Activated CD4-positive, CD25-positive, alpha-beta regulatory T cell treated with anti-CD3 and anti-CD28 coated beads, Interleukin-2, amount 50 U/mL, for 16 hours (primary cell): ENCODE measurements around the gene SPATA2.
"Not testable (repeated sequence)": the region's sequence is repeated elsewhere in the genome, so short reads cannot be mapped to it uniquely, and the experiment has no call there.

ENCODE experiments used
- DNase-seq: peaks from one replicate; pipeline ENCODE4 v3.0.0-alpha.2; 2020; ENCODE audit warnings: low read depth, low spot score

Gene SPATA2

GRCh38 chr20:49915380-49916145, at the start of gene SPATA2:
TSS of gene SPATA2 (minus strand) at chr20:49915529. CDS start at chr20:49908490, 7,039 bp downstream.
- DNase-seq = peak; percentile 88

GRCh38 chr20:49961413-49961812, 46.1 kb upstream of the SPATA2 start:
- DNase-seq = no peak

DNA sequence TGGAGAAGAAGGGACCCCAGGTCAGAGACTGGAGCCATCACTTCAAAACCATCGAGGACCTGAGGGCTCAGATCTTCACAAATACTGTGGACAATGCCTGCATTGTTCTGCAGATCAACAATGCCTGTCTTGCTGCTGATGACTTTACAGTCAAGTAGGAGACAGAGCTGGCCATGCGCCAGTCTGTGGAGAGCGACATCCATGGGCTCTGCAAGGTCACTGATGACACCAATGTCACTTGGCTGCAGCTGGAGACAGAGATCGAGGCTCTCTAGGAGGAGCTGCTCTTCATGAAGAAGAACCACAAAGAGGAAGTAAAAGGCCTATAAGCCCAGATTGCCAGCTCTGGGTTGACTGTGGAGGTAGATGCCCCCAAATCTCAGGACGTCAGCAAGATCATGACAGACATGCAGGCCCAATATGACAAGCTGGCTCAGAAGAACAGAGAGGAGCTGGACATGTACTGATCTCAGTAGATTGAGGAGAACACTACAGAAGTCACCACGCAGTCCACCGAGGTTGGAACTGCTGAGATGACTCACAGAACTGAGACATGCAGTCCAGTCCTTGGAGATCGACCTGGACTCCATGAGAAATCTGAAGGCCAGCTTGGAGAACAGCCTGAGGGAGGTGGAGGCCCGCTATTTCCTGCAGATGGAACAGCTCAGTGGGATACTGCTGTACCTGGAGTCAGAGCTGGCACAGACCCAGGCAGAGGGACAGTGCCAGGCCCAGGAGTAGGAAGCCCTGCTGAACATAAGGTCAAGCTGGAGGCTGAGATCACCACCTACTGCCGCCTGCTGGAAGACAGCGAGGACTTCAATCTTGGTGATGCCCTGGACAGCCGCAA, 42.0 kb upstream of the SPATA2 start:
- not testable (repeated sequence) for DNase-seq

DNA sequence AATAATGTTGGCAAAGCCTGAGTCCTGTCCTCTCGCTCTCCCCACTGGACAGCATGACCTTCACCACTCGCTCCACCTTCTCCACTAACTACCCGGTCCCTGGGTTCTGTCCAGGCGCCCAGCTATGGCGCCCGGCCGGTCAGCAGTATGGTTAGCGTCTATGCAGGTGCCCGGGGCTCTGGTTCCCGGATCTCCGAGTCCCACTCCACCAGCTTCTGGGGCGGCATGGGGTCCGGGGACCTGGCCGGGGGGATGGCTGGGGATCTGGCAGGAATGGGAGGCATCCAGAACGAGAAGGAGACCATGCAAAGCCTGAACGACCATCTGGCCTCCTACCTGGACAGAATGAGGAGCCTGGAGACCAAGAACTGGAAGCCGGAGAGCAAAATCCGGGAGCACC, 41.4 kb upstream of the SPATA2 start:
- no peak for DNase-seq

DNA sequence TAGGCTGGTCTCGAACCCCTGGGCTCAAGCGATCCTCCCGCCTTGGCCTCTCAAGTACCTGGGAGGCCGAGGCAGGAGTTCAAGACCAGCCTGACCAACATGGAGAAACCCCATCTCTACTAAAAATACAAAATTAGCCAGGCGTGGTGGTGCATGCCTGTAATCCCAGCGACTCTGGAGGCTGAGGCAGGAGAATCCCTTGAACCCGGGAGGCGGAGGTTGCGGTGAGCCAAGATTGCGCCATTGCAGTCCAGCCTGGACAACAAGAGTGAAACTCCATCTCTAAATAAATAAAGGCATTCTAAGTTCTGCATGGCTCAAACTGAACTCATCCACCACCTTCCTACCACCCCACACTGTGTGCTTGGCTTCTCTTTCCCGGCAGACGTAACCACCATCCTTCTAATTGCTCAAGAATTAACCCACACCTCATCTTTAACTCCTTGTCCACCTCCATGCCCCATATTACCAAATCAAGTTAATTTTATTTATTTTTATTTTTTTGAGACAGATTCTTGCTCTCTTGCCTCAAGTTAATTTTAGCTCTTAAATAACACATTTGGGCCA, 40.6 kb upstream of the SPATA2 start:
- DNase-seq = not testable (repeated sequence)

DNA sequence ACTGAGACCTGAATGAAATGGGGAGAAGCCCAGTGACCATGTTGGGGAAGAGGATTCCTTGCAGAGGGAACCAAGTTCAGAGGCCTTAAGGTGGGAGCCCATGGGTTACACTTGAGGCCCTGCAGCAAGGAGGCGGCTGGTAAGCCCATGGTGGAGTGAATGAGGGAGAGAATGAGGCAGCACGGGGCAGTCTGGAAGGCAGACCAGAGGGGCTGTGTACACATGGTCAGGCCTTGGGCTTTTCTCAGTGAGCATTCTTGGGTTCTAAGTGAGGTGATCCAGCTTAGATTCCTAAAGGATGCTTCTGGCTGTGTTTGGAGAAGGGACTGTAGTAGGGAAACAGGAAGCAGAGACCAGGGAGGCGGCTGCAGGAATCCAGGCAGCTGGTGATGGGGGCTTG, 39.8 kb upstream of the SPATA2 start:
- DNase-seq = no peak

DNA sequence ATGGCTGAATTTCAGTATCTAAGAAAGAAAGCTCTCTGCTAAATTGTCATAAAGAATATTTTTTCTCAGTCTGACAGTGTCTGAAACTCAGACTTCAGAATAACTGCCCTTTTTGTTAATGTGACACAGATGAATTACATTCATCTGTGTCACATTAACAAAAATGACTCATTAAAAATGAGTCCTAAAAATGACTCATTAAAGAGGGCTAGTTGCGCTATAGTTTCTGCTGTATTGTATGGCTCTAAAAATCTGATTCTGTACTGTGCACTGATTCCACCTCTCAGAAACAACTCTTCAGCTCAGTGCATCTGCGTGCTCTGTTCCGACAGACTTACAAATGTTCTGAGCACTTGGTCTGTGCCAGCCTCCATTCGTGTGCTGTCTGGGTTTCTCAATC, 35.8 kb upstream of the SPATA2 start:
- DNase-seq = no peak

- no peak for DNase-seq
Observed at GRCh38 chr20:49948809-49949507, 33.6 kb upstream of the SPATA2 start.

DNA sequence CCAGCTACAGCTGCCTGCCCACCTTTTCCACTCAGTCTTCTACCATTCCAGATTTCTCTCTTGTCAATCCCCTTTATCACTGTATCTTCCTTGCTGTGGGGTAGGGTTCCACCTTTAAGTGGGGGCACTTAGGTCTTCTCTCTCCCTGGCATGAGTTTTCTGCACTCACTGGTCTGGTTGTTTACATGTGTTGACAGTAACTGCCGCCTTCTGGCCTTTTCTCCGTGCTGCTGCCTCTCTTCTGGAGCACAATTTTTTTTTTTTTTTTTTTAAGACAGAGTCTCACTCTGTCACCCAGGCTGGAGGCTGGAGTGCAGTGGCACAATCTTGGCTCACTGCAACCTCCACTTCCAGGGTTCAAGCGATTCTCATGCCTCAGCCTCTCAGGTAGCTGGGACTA, 32.8 kb upstream of the SPATA2 start:
- no peak for DNase-seq

GRCh38 chr20:49945701-49946477, 30.6 kb upstream of the SPATA2 start:
- no peak for DNase-seq

DNA sequence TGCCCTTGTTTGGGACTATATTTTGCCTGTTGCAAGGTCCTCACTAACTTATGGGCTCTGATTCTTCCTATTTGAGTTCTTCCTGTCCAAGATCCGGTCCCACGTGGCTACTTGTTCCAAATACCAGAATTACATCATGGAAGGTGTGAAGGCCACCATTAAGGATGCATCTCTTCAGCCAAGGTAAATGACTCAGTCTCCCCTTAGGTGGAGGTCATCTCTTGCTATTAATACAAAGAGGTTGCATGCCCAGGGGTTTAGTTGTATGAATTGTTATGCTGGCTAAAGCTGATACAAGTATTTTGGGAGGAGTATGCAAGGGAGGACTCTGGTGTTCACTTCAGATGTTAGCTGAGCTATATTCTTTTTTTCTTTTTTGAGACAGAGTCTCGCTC, 30.0 kb upstream of the SPATA2 start:
- no peak for DNase-seq

DNA sequence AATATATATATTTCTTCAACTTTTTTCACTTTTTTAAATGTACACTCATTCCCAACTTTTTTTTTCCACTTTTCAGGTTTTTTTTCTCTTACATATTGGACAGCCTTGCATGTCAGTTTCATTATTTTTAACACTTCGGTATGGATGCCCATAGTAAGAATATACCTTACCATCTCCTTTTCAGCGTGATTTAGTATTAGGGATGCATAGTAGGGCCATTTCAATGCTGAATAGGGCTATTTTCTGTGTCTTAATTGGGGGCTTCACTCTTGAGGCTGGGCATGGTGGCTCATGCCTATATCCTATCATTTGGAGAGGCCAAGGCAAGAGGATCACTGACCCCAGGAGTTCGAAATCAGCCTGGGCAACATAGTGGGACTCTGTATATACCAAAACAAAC, 27.6 kb upstream of the SPATA2 start:
- no peak for DNase-seq

DNA sequence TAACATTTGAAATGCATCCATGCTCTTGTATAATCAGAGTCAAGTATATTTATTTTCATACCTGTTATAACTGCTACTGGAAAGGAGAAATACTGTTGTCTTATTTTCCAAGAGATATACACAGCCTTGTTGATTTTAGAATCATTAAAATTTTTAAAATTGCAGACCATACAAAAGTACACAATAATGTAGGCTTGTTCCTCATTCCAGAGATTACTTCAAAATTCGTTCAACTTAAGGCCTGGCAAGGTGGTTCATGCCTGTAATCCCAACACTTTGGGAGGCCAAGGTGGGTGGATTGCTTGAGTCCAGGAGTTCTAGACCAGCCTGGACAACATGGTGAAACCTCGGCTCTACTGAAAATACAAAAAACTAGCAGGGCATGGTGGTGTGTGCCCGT, 27.0 kb upstream of the SPATA2 start:
- DNase-seq = no peak

DNA sequence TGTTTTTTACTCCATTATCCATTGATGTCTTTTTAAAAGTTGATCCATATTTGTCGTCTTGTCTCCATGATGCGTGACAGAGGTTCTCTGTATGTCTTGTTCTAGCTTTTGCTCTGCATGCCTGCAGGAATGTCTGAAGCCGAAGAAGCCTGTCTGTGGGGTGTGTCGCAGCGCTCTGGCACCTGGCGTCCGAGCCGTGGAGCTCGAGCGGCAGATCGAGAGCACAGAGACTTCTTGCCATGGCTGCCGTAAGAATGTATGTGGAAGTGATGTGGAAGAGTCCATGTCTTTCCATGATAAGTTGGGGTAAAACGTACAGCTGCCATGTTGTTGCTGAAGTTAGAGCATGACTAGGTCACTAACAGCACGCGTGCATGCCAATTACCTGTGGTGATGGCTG, 26.1 kb upstream of the SPATA2 start:
- no peak for DNase-seq

DNA sequence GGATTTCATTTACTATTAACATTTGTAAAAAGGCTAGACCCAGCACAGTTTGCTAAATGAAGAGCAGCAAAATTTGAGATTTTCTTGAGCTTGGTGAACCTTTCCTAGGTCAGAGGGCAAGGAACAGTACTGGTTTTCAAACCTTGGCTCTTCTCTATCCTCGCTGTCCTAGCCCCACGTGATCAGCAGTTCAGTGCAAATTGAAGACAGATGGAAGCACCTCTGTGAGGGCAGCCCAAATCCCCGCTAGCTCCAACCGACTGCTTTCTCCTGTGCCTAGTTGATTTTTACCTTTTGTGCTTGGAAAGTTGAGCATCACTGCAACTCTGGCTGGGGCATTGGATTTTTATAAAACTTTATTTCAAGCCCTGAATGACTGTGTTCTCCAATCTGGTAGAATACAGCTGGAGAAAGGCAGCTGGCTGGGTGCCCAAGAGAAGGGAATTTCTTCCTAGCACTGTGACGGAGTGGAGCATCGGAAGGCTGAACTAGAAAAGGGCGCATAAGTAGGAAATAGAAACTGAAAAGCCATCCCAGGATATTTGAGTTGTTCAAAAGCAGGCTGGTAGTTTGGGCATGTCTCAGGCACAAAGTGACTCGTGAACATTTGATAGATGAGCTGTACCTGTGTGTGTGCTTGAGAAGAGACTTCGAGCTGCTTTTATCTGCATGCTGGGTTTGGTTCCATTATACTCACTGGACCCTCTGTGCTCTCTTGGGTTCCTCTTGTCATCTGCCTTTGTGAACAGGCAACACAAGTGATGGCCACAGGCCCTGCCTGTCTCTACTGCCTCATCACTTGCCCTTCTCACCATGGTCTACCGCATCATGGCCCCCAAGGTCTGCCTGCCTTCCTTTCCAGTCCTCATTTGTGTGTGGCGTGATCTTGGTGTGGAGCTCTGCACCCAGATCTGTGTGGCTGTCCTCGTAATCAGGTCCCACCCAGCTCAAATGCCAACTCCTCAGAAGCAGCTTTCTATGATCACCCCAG, 23.1 kb upstream of the SPATA2 start:
- no peak for DNase-seq

GRCh38 chr20:49937027-49937929, 21.9 kb upstream of the SPATA2 start:
- no peak for DNase-seq

GRCh38 chr20:49936153-49937026, 21.1 kb upstream of the SPATA2 start, which contains the start of gene RNF114:
TSS of gene RNF114 (plus strand) at chr20:49936397. CDS start at chr20:49936413, 16 bp downstream.
- peak; percentile 81 for DNase-seq

DNA sequence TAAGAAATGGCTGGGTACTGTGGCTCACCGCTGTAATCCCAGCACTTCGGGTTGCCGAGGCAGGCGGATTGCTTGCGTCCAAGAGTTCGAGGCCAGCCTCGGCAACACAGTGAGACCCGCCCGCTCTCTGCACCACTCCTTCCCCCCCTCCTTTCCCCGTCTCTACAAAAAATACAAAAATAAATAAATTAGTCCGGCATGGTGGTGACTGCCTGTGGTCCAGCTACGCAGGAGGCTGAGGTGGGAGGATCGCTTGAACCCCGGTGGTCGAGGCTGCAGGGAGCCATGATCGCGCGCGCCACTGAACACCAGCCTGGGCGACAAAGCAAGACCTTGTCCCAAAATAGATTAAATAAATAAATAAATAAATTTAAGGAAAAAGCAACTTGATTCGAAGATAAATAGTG, 20.4 kb upstream of the SPATA2 start:
- no peak for DNase-seq
